ENCODE data around the gene MUC4.

DNA sequence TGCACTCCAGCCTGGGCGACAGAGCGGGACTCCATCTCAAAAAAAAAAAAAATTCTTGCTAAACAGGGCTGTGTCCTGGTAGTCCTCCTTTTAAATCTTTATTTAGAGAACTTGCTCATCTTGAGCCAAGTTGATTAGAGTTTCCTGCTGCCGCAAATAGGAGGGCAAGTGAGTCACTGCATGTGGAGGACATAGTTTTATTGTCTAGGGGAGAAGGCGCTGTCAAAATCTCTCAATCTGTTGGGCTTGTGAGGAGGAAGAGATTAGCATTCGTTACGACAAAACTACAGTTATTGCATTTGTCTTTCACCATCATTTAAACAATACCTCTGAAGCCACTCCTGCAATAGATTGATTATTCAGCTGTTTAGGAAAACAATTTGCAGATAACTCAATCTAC lies 11.5 kb downstream of the MUC4 start:
- TF ChIP-seq, protein P1, sequence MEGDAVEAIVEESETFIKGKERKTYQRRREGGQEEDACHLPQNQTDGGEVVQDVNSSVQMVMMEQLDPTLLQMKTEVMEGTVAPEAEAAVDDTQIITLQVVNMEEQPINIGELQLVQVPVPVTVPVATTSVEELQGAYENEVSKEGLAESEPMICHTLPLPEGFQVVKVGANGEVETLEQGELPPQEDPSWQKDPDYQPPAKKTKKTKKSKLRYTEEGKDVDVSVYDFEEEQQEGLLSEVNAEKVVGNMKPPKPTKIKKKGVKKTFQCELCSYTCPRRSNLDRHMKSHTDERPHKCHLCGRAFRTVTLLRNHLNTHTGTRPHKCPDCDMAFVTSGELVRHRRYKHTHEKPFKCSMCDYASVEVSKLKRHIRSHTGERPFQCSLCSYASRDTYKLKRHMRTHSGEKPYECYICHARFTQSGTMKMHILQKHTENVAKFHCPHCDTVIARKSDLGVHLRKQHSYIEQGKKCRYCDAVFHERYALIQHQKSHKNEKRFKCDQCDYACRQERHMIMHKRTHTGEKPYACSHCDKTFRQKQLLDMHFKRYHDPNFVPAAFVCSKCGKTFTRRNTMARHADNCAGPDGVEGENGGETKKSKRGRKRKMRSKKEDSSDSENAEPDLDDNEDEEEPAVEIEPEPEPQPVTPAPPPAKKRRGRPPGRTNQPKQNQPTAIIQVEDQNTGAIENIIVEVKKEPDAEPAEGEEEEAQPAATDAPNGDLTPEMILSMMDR (conservative IDR thresholded peaks at IDR 0.05) = no peak
- no peak for TF ChIP-seq EZH2 (IDR thresholded peaks at IDR 0.05; ENCODE audit: low read depth)

Data from PC-9 (cell line).